HG03558 (cell line): ENCODE measurements around the gene DHFR2.
"Not testable (repeated sequence)": the region's sequence is repeated elsewhere in the genome, so short reads cannot be mapped to it uniquely, and the experiment has no call there.

Source experiments
- ATAC-seq: cut with Tn5 transposase; IDR thresholded peaks from one replicate; pipeline ENCODE4 v1.9.1; 2021; ENCODE audit warnings: moderate number of reproducible peaks; ENCODE audit not compliant: unreplicated experiment; ENCODE audit errors: extremely low read depth

Gene DHFR2

GRCh38 chr3:94066506-94067500 is 4.1 kb upstream of the DHFR2 start:
- ATAC-seq: no peak

DNA sequence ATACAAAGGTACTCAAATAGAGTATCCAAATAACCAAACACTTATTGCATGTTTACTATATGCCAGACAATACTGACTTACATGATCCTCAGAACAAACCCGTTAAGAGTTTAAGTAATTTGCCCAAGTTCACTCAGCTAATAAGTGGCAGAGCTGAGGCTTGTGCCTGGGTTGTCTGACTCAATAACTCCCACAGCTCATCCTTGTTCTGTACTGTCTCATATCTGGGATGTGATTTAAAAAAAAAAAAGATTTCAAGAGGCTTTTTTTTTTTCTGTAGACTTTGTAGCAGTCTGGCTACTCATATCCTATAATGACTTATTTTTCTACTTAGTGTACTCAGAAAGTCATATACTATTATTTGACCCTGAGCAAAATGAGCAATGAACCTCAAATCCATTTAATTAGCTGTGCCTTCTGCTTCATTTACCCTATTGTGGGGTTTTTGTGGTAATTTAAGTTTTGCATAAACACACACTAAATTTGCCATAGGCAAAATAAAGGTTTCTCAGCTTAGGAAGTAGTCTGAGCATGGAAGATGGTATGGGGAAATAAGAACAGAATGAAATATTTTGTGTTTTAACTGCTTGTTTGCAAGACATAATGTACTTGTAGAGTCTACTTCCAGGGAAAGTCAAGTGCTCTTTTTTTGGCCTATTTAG is 3.2 kb upstream of the DHFR2 start:
- ATAC-seq: no peak

GRCh38 chr3:94065122-94065521 is 2.4 kb upstream of the DHFR2 start:
- no peak for ATAC-seq

DNA sequence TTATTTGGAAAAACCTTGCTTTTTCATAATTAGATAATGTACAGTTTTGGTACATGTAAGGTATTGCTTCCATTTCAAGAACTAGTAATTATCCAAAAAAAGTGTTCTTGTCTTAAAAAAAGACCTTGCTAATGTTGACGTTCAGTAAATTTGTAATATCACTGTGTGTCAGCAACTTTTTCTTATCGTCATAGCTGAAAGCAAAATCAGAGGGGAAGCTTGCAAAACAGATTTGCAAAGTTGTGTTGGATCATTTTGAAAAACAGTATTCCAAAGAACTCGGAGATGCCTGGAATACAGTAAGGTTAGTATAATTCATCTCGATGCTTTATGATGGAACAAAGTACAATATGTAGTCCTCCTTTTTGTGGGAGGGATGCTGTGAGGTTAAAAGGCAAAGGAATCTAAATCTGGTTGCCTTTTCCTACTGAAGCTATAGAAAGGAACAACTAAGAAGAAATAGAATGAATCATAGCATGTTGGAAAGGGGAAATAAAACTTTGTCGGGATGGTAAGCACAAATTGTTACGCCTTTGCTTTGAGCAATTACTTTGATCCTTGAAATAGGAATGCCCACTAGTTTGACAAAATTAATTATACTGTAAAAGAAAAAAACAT is 1.6 kb upstream of the DHFR2 start:
- ATAC-seq: no peak

DNA sequence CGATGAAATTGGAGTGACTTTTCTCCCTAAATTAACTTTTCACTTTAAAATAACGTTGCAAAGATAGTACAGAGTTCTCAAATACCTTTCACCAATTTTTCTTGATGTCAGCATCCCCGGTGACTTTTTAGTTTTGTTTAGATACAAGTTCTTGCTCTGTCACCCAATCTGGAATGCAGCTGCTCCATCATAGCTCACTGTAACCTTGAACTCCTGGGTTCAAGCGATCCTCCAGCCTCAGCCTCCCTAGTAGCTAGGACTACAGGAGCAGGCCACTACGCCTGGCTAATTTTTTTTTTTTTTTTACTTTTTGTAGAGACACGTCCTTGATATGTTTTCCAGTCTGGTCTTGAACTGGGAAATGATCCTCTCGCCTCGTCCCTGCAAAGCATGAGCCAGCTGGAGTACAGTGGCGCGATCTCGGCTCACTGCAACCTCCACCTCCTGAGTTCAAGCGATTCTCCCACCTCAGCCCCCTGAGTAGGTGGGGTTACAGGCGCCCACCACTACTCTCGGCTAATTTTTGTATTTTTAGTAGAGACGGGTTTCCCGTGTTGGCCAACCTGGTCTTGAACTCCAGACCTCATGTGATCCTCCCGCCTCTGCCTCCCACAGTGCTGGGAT is 892 bp upstream of the DHFR2 start:
- ATAC-seq: no peak

DNA sequence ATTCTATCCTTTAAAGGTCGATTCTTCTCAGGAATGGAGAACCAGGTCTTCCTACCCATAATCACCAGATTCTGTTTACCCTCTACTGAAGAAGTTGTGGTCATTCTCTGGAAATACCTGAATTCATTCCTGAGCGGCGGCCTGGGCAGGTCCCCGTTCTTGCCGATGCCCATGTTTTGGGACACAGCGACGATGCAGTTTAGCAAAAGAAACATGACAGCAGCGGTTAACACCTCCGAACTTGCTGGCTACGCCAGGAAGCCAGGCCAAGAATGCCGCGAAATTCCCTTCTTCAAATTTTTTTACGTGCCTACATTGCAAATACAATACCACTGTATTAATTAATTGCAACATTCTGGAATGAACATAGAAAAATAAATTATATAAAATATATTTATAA is 1.4 kb downstream of the DHFR2 start:
- ATAC-seq: no peak

DNA sequence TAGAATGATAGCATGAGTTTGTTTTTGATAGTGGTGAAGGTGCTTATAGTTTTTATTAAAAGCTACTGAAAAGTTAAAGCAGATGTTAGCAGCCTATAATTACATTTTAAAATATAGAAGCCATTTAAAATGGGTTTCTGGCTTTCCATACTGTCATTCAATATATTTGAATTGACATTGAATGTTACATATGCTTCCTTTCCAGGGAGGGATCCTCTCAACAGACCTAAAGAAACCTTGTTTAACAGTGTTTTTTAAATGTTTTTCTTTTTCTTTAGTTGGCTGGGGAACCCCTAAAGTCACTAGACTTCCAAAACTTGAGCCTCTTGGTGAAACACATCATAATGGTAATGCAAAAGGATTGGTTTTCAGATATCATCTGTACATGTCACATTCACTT is 12.2 kb downstream of the DHFR2 start:
- no peak for ATAC-seq

GRCh38 chr3:94049267-94049666 is 13.4 kb downstream of the DHFR2 start:
- no peak for ATAC-seq

- no peak for ATAC-seq
Observed at GRCh38 chr3:94046533-94046932, 16.2 kb downstream of the DHFR2 start.

DNA sequence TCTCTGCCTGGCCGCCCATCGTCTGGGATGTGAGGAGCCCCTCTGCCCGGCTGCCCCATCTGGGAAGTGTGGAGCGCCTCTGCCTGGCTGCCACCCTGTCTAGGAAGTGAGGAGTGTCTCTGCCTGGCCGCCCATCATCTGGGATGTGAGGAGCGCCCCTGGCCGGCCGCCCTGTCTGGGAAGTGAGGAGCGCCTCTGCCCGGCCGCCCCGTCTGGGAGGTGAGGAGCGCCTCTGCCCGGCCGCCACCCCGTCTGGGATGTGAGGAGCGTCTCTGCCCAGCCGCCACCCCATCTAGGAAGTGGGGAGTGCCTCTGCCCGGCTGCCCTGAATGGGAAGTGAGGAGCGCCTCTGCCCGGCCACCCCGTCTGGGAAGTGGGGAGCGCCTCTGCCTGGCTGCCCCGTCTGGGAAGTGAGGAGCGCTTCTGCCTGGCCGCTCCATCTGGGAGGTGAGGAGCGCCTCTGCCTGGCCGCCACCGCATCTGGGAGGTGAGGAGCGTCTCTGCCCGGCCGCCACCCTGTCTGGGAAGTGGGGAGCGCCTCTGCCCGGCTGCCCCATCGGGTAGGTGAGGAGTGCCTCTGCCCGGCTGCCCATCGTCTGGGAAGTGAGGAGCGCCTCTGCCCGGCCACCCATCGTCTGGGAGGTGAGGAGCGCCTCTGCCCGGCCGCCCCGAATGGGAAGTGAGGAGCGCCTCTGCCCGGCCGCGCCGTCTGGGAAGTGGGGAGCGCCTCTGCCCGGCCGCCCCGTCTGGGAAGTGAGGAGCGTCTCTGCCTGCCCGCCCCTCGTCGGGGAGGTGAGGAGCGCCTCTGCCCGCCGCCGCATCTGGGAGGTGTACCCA is 18.4 kb downstream of the DHFR2 start:
- ATAC-seq: not testable (repeated sequence)

DNA sequence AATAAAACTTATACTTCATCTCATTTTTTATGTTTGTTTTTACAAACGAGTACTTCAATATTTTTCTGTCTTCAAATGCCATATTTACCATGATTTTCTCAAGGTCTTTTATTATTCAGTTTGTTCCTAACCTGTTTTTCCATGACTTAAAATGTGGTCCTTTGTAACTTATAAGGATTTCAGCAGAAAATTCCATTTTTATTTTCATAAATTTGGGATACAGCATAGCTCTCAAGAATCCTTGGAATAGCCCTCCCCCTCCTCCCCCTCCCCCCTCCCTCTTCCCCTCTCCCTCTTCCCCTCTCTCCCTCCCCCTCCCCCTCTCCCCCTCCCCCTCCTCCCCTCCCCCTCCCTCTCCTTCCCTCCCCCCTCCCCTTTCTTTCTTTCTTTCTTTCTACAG is 19.4 kb downstream of the DHFR2 start:
- ATAC-seq: no peak

- peak; percentile 60 for ATAC-seq
Observed at GRCh38 chr3:94036909-94037507, 25.7 kb downstream of the DHFR2 start.

GRCh38 chr3:94028093-94028837 is 34.5 kb downstream of the DHFR2 start, which contains the start of gene STX19:
Gene STX19, minus strand, starts transcription at chr3:94028597. Its CDS starts 13,328 bp downstream, at chr3:94015269.
- no peak for ATAC-seq

- no peak for ATAC-seq
Observed at GRCh38 chr3:94026623-94027022, 36.1 kb downstream of the DHFR2 start.

DNA sequence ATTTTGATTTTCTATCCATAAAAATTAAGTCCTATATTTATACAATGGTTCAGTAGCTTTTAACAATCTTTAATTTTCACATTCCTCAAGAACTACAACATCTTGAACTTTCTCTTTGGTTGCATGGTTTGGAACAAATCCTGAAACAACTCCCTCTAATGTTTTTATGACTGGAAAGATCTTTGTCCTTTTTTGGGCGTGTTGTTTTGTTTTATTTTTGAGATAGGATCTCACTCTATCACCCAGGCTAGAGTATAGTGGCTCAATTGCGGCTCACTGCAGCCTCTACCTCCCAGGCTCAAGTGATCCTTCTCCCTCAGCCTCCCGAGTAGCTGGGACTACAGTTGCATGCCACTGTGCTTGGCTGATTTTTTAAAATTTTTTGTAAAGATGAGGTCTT is 38.3 kb downstream of the DHFR2 start:
- ATAC-seq: no peak

- ATAC-seq: no peak
Observed at GRCh38 chr3:94020293-94020692, 42.4 kb downstream of the DHFR2 start.

DNA sequence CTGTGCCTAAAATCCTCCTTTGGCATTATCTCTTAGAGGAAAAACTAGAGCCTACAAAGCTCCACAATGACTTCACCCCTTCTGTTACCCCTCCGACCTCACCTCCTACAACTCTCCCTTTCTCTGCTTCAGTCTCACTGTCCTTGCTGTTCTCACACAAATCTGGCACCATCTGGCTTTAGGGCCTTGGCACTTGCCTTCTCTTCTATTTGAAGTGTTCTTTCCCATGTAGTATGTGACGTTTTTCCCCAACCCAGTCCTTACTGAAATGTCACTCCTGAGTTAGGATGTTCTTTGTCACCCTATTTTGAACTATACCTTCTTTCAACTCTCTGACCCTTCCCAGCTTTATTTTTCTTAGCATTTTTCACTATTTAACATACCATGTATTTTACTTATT is 43.1 kb downstream of the DHFR2 start:
- ATAC-seq: no peak

- no peak for ATAC-seq
Observed at GRCh38 chr3:94015025-94015424, 47.7 kb downstream of the DHFR2 start.

GRCh38 chr3:94012185-94012584 is 50.5 kb downstream of the DHFR2 start:
- no peak for ATAC-seq
